Neutrophil (primary cell): Measurements from ENCODE around the gene COL11A1.
"Not testable (repeated sequence)": the region's sequence is repeated elsewhere in the genome, so short reads cannot be mapped to it uniquely, and the experiment has no call there.

ENCODE experiments used
- H3K27ac ChIP-seq: fragments of 200-600 bp; sonication (generic); 2 replicates; pipeline ENCODE4 v1.5.1; 2016; ENCODE audit warnings: mild to moderate bottlenecking, moderate library complexity
- H3K27me3 ChIP-seq: fragments of 200-600 bp; sonication (generic); 2 replicates; pipeline ENCODE4 v1.6.0; 2016; ENCODE audit warnings: mild to moderate bottlenecking
- H3K36me3 ChIP-seq: fragments of 200-600 bp; sonication (generic); 2 replicates; pipeline ENCODE4 v1.5.1; 2017
- H3K4me1 ChIP-seq, 2 experiments: fragments of 200-600 bp in 1 of 2; sonication (generic) in 1 of 2; 1 replicate in 1 of 2; 2 replicates in 1 of 2; pipeline versions ENCODE4 v1.5.1 to v1.6.1; 2013 to 2016; ENCODE audit warnings: low read depth in 1 of 2, low read length in 1 of 2, mild to moderate bottlenecking in 1 of 2, moderate library complexity in 1 of 2; ENCODE audit not compliant: control insufficient read depth in 1 of 2, insufficient read depth in 1 of 2
- H3K4me3 ChIP-seq, 2 experiments: fragments of 200-600 bp in 1 of 2; sonication (generic) in 1 of 2; 1 replicate in 1 of 2; 2 replicates in 1 of 2; pipeline ENCODE4 v1.5.1; 2013 to 2016; ENCODE audit warnings: low read depth in 1 of 2, low read length in 1 of 2, mild to moderate bottlenecking in 1 of 2, moderate library complexity in 1 of 2
- H3K9me3 ChIP-seq: fragments of 200-600 bp; sonication (generic); 2 replicates; pipeline ENCODE4 v1.5.1; 2016
- TF ChIP-seq, protein P1 (sequence below): fragments of 200-600 bp; sonication (generic); IDR thresholded peaks from 2 replicates; pipeline ENCODE4 v1.5.1; 2016; ENCODE audit warnings: antibody characterized with exemption

COL11A1 gene

DNA sequence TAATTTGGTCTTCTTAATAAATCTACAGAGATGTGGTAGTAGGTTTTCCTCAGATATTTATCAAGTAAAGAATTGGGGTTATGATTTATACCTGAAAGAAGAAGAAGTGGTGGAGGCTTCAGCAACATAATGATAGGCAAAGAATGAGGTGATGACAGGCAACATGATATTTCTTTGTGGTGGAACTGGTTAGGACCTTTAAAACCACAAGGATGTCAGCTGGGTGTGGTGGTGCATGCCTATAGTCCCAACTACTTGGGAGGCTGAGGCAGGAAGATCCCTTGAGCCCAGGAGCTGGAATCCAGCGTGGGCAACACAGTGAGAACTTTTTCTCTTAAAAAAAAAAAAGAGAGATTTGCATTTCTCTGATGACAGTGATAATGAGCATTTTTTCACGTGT, 34.1 kb upstream of the COL11A1 start:
- TF ChIP-seq, protein P1, sequence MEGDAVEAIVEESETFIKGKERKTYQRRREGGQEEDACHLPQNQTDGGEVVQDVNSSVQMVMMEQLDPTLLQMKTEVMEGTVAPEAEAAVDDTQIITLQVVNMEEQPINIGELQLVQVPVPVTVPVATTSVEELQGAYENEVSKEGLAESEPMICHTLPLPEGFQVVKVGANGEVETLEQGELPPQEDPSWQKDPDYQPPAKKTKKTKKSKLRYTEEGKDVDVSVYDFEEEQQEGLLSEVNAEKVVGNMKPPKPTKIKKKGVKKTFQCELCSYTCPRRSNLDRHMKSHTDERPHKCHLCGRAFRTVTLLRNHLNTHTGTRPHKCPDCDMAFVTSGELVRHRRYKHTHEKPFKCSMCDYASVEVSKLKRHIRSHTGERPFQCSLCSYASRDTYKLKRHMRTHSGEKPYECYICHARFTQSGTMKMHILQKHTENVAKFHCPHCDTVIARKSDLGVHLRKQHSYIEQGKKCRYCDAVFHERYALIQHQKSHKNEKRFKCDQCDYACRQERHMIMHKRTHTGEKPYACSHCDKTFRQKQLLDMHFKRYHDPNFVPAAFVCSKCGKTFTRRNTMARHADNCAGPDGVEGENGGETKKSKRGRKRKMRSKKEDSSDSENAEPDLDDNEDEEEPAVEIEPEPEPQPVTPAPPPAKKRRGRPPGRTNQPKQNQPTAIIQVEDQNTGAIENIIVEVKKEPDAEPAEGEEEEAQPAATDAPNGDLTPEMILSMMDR = no peak
- no peak overlapping the region for H3K4me3 ChIP-seq
- H3K36me3 ChIP-seq = no peaks in the 10 kb centered on the region
- H3K27me3 ChIP-seq = no peaks in the 10 kb centered on the region
- no peaks in the 10 kb centered on the region for H3K4me1 ChIP-seq
- no peak overlapping the region for H3K27ac ChIP-seq
- no peaks in the 10 kb centered on the region for H3K9me3 ChIP-seq

DNA sequence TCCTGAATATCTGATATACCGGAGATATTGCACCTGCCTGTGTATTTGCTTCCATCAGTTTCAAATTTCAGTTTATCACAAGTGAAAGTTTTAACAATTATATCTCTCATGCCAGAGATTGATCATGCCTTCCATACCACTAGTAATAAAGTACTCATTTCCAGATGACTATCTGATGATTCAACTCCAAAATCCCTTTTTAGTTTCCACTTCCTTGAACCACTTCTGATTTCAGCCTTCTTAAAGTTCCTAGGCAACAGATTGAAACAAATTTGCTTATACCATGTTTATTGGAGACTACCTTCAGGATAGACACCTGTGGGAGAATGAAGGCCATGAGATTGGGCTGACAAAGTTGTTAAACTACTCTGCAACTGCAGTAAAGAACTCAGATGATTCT, 21.5 kb upstream of the COL11A1 start:
- no peaks in the 10 kb centered on the region for H3K4me1 ChIP-seq
- no peaks in the 10 kb centered on the region for H3K9me3 ChIP-seq
- H3K27me3 ChIP-seq = no peaks in the 10 kb centered on the region
- H3K36me3 ChIP-seq = no peaks in the 10 kb centered on the region
- TF ChIP-seq, protein P1 = no peak
- no peak overlapping the region for H3K27ac ChIP-seq
- no peak overlapping the region for H3K4me3 ChIP-seq

DNA sequence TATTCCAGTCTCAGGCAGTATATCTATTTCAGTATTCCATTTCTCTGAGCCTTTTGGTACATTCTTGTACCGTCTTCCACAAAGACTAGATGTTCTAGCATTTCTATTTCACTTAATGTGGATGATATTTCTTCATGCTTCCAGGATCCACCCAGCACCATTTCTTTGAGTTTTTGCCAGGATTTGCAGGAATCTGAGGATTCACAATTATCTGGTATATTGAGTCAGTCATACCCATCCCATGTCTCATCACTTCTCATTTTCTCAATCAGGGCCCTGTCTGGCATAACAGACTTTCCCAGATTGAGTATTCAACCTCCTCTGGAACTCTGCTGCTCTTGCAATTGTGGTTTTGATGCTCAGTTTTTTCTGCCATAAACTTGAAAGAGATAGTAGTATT, 20.9 kb upstream of the COL11A1 start:
- H3K4me3 ChIP-seq = no peak overlapping the region
- H3K27me3 ChIP-seq = no peaks in the 10 kb centered on the region
- no peaks in the 10 kb centered on the region for H3K4me1 ChIP-seq
- TF ChIP-seq, protein P1 = no peak
- no peaks in the 10 kb centered on the region for H3K9me3 ChIP-seq
- H3K36me3 ChIP-seq = no peaks in the 10 kb centered on the region
- no peak overlapping the region for H3K27ac ChIP-seq

DNA sequence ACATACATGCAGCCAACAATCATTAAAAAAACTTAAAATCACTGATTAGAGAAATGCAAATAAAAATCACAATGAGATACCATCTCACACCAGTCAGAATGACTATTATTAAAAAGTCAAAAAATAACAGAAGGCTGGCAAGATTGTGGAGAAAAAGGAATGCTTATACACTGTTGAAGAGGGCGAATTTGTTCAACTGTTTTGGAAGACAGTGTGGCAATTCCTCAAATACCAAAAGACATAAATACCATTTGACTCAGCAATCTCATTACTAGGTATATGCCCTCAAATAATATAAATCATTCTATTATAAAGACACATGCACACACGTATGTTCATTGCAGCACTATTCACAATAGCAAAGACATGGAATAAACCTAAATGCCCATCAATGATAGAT, 19.9 kb upstream of the COL11A1 start:
- H3K9me3 ChIP-seq, H3K4me1 ChIP-seq, H3K4me3 ChIP-seq, H3K27me3 ChIP-seq, H3K27ac ChIP-seq, H3K36me3 ChIP-seq: not testable (repeated sequence)

DNA sequence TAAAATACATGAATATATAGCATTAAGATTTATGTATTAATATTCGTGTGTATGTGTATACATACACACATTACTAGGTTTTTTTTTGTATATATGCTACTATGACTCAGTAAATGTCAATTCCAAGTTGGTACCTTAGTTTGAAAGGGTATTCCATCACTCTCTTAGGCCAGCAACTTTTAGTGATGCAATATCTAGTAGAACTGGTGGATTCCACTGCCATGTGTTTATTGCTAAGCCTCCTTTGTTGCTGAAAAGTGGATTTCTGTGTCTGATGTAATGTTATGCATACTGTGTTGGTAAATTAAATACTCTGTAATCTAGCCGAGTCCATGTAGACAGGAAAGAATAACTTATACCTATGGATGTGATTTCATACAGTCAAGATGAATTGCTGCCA, 16.9 kb upstream of the COL11A1 start:
- Histone ChIP-seq H3K4me3 (no peak overlapping the region), H3K9me3 (no peaks in the 10 kb centered on the region), H3K36me3 (no peaks in the 10 kb centered on the region), H3K27ac (no peak overlapping the region), H3K27me3 (no peaks in the 10 kb centered on the region), H3K4me1 (no peaks in the 10 kb centered on the region)
- TF ChIP-seq, protein P1 = no peak

DNA sequence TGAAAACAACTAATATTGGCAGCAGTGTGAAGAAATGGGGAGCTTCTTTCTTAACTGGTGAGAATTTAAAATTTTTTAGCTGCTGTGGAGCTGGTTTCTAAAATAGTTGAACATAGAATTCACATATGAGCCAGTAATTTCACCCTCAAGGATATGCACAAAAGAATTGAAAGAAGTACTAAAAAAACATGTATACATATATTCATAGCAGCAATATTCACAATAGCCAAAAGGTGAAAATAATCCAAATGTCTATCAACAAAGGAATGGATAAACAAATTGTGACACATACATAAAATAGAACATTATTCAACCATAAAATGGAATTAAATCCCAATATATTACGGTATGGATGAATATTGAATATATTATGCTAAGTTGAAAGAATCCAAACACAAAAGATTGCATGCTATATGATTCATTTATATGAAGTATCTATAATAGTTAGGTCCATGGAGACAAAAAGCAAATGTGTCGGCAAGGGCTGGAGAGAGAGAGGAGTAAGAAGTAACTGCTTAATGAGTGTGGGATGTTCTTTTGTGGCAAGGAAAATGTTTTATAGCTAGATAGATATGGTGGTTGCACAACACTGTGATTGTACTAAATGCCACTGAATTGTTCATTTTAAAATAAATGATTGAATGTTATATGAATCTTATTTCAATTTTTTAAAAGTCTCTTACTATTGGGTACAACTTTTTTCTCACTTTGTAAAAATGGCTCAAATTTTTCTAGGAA, 14.8 kb upstream of the COL11A1 start:
- Histone ChIP-seq H3K4me3 (no peak overlapping the region), H3K27ac (no peak overlapping the region), H3K4me1 (no peaks in the 10 kb centered on the region), H3K9me3 (no peaks in the 10 kb centered on the region), H3K36me3 (no peaks in the 10 kb centered on the region), H3K27me3 (no peaks in the 10 kb centered on the region)
- TF ChIP-seq, protein P1 = no peak
